Dermis blood vessel endothelial cell (primary cell): ENCODE results near the gene ARHGAP42. TPM values are rescaled to one million over a fixed set of nuclear protein-coding genes. Genes with fewer than 3 reads are reported as not detected.
"Not testable (repeated sequence)": the region's sequence is repeated elsewhere in the genome, so short reads cannot be mapped to it uniquely, and the experiment has no call there.

ENCODE experiments used
- DNase-seq: peaks from one replicate; pipeline ENCODE4 v3.0.0; 2010
- total RNA-seq: library from RNA; depleted of rRNA; stranded (reverse); fragments of >200 nt; gene quantifications from 2 replicates; pipeline ENCODE4 v1.2.3, GENCODE V29; 2014

ARHGAP42 gene
- total RNA-seq, 1 donor from 2014 or later, result 6.0 TPM

DNA sequence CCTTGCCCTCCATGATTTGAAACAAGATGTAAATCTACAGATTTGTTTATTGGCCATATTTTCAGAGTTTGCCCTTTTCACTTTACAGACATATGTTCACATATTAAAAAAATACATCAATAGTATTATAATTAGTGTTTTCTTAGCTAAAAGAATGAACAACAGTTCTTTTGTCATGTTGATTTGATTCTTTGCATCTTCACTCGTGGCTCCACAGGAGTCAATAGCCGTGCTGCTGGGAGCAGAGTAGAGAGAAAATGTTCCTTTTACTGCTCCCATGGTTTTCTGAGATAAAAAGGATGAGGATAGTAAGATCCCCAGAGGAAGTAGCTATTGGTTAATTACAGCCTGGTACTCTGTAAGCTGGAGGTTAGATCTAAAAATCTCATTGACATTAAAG is 291.4 kb downstream of the ARHGAP42 start:
- DNase-seq, result no peak

DNA sequence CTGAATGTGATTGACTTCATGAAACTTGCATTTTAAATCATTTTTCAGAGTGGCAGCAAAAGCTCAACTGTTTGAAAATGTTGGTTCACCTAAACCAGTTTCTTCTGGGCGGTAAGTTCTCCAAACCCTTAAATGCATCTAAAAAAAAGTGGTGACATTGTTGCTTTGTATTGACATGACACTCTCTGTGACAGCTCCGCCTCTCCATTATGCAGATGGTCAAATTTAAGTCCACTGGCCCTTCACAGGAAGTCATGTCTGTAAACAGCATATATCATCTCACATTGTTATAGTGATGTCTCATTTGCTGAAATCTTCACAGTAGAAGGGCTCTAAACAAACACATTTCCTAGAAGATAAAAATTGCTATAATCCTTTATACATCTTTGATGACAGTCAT is 291.9 kb downstream of the ARHGAP42 start:
- no peak for DNase-seq

DNA sequence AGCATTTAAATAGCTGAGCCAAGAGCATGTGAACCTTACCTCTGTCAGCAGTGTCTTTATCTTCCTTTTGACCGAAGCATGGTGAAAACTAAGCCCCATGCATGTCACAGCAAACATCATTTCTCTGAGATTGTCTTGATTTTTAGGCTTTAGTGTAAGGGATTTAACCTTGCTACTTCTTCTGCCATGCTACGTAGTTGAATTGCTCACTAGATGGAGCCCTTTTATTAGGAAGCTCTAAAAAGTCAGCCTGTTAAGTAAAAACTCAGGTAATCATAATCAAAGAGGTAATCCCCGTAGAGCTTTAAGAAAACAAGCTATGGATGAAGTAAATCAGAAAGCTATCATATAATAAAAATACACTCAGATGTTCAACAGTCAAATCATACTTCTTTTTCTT is 293.1 kb downstream of the ARHGAP42 start:
- peak; percentile 26 for DNase-seq

DNA sequence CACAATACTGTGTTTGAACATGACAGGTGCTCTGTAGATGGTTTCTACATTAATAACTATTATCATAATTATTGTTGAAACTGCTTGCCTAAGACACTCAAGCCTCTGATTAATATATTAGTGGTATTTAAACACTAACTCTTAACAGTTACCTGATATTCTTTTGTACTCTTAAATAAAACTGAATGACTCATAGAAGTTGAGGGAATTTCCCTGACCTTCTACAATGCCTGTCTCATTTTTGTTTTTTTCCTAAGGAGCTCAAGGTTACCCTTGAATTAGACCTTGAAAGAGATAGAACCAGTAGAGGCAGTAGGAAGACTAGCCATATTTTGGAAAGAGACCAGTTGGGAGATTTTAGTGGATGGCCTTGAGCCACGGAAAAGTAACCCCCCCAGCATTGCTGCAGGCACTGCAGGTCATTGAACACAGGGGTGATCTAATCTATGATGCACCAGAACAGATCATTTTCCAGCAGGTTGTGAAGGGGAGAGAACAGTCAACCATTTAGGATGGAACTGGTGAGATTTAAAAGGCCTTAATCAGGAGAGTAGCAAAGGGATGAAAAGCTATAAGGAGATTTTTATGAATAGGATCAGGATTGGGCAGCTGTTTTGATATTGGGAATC is 294.2 kb downstream of the ARHGAP42 start:
- DNase-seq, result no peak

DNA sequence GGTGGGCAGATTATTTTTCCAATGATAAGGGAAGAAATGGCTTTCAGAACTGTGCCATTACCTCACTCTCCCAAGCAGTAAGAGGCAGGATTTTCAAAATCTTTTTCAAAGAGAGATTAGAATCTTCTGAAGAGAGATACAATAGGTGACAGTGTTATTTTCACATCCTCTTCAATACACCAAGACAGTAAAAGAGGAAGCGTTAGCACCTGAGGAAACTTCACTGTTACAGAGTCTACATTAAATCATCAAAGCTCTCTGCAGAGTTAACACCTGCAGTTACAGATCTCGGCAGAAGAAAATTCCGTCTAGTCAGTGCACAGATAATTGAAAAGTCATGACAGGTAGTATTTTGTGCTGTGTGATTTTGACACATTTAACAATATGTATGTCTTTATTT is 297.6 kb downstream of the ARHGAP42 start:
- DNase-seq, result no peak

DNA sequence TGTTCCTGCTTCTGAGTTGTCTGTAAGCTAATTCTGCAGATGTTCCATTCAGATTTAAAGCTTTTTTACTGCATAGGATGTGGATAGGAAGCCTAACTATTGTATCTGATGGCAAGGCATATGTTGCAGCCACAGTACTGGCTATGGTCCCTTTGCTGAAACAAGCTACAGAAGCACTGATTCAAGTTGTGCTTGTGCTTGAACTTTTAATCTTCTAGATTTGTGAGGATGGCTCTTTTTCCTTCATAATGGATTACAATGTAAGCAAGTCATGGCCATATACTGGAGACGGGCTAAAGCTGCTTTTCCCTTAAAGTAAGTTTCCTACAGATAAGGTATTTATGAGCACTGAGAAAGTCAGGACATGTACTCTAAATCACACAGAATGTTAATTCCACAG is 303.8 kb downstream of the ARHGAP42 start:
- DNase-seq, result no peak

DNA sequence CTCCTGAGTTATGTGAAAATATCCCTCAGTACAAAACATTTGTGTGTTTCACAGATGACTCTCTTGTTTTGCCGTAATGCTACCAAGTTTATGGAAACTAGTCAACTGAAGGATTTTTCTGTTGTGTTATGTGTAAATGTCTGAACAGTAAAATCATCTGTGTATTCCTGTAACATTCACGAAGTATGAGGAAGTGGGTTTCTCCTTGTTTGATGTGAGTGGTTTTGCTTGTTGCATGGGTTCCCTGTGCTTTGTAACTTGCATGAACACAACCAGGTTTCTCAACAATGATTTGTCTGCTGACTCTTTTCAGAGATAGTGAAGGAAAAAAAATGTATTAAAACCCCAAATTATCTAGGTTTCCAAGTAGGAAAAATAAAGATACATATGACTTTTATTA is 304.5 kb downstream of the ARHGAP42 start:
- DNase-seq, result no peak

DNA sequence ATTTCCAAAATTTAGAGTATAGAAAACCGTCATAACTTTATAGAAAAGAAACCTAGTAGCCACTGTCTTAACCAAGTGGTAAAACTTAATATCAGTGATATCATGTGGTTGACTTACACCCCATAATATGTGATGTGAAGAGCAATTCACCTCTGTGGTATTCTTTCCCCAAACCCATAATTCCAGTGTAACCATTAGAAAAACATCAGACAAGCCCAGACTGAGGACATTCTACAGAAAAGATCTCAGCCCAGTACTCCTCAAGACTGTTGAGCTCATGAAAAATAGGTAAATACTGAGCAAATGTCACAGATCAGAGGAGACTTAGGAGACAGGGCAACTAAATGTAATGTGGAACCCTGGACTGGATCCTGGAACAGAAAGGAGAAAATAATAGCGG is 307.9 kb downstream of the ARHGAP42 start:
- DNase-seq, result no peak

DNA sequence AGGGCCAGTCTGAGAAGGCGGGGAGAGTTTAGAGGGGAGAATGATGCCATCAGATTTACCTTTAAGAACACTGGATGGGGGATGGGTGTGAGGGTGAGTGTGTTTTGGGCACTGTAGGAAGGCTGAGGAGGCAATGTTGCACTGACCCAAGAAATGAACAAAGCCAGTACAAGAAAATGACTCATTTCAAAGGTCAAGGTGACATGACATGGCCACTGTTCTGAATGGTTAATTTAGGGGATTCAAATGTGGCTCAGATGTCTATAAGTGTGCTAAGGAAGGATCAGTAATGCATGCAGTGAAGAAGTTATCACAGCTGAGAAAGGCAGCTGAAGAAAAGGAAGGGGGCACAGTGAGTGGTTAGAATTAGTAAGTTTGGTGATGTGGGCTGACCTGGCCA is 312.7 kb downstream of the ARHGAP42 start:
- DNase-seq, result no peak

DNA sequence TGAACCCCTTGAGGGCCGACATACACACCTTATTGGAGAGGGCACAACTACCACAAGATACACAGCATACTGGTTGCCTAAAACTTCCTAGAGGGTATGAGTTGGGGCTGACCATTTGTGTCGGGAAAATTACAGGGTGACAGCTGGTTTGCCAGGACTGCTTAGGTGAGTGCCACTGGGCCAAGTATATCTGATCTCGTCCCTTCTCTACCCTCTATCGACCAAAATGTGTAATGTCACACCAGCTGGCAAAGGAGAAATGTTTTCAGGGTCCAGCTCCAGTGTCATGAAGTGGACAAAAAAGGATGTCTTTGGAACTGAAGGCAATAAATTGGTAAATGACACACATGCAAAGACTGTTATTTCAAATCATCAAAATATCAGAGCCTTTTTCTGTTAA is 316.4 kb downstream of the ARHGAP42 start:
- DNase-seq, result peak; percentile 7

DNA sequence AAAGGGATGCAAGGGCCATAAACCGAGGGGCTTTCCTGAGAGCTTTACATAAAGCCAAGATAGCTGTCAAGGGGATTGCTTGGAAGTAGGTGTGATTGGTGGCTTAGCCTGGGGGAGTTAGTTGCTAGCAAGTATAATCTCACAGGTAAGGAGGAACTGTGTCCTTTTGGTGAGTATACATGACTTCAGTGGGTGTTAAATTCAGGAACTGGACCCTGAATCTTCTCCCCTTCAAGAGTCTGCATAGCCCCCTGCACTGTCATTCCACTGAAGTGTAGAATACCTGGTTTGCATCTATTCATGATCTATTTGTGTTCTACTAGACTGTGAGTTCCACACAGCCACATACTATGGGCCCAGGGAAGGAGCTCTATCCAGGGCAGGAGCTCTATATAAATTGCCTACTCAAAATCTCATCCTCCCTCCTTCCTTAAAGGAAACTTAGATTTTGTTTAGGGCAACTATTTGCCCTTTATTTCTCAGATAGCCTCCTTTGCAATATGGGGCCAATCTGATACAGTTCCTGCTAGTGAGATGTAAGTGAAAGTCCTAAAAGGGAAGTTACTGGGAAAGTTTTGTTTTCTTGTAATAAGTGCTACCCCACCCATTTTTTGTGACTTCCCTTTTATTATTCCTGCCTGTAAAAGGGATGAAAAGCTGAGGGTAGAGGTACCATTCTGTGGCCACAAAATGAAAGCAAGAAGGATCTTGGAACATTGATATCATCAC is 322.0 kb downstream of the ARHGAP42 start:
- no peak for DNase-seq

DNA sequence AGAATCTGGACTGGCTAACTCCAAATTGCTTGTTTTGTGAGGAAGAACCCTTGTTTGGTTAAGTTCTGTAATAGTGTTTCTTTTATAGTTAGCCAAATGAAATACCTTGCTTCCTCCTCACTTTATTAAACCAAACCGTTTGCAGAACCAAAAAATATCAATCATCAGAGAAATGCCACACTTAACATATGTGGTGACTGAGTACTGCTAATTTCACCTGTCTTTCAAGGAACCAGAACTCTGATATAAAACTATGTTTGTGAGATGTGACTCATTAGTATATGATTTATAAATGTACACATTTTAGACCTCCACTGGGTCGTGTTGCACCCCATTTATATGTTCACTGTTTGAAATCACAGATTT is 322.6 kb downstream of the ARHGAP42 start:
- DNase-seq, result no peak

DNA sequence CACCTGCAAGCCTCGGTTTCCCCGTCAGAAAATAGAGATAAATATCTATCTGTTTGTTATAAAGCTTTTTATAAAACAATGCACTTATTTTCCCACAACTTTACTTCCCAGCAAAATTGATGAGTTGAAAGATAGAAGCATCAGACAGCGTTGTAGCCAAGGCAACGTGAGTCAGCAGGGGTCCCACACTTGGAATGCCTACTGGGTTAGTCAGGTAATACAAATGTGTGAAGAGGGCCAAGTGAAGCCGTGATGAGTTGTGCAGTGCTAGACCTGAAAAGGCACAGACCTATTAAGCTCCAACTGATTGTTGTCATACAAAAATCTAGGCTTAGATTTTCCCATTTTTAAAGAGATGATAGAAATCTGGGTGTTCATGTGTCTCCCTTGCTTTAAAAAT is 323.8 kb downstream of the ARHGAP42 start:
- no peak for DNase-seq

DNA sequence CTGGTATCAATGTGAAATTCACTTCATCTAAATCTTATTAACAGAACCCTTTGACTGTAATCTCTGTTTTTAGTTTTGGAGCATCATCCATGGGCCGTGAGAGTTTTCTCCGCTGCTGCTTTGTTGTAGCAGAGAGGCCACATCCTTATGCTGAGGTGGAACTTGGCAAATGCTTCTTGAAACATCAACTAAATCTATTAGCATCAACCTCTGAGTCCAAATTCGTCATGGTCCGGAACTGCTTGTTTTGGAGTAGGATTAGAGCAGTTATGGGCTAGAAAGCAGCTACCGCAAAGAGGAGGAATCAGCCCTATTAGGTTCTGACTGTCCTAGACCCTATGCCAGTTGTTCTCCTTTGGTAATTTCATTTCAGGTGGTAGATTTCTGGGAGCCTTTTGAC is 324.8 kb downstream of the ARHGAP42 start:
- DNase-seq, result no peak

DNA sequence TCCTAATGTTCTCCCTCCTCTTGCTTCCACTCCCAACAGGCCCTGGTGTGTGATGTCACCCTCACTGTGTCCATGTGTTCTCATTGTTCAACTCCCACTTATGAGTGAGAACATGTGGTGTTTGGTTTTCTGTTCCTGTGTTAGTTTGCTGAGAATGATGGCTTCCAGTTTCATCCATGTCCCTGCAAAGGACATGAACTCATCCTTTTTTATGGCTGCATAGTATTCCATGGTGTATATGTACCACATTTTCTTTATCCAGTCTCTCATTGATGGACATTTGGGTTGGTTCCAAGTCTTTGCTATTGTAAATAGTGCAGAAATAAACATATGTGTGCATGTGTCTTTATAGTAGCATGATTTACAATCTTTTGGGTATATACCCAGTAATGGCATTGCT is 326.6 kb downstream of the ARHGAP42 start:
- not testable (repeated sequence) for DNase-seq

DNA sequence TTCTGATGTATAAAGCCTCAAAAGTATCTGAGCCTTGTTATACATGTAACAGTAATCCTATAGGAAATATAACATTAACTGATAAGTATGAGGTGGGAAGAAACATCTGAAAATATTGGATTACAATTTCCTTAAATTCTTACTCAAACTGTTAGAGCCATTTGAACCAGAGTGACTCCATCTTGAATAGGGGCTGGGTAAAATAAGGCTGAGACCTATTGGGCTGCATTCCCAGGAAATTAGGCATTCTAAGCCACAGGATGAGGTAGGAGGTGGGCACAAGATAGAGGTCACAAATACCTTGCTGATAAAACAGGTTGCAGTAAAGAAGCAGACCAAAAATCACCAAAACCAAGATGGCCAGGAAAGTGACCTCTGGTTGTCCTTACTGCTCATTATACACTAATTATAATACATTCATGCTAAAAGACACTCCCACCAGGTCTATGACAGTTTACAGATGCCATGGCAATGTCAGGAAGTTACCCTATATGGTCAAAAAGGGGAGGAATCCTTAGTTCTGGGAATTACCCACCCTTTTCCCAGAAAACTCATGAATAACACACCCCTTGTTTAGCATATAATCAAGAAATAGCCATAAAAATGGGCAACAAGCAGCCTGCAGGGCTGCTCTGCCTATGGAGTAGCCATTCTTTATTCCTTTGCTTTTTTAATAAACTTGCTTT is 327.7 kb downstream of the ARHGAP42 start:
- DNase-seq, result no peak

DNA sequence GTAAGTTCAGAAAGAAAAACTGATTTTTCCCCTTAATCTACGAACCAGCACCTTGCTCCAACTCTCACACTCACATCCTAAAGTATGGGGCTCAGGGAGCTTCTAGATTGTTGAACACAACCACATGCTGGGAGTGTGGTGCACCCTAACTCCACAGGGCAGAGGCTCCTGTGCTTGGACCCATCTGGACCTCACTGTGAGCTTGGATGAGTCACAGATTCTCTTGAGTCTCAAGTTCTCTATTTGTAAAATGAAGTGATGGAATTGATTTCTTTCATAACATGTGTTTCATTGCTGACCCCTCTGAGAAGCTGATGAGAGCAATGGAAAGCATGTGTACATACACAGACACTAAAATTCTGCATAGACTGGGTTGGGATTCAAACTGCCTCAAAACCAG is 332.8 kb downstream of the ARHGAP42 start:
- no peak for DNase-seq

DNA sequence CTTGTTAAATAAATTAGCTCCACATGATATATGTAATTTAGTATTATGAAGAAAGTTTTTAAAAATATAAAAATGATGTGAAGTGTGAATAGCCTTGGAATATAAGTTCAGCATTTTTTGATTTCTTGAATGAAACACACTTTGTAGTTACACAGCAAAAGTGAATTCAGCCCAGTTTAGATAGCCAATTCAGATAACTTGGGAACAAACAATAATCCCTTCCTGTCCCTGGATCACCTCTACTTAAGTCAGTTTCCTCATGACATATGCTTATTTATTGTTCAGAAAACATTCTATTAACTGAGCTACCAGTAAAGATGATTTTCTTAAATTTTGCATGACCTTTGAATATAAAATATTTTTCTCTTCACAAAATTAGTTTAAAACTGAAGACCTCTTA is 335.2 kb downstream of the ARHGAP42 start:
- peak; percentile 23 for DNase-seq

DNA sequence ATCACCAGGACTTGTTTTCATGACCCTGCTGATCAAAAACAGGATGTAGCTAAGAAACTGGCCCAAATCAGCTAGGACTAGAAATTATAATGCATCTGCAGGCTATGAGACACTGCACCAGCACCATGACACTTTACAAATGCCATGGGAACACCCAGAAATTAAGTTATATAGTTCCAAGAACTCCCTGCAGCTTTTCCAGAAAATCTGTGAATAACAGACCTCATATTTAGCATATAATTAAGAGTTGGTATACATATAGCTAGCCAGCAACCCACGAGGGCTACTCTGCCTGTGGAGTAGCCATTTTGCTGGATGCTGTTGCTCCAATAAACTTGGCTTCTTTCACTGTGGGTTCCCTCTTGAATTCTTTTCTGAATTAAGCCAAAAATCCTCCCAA is 341.6 kb downstream of the ARHGAP42 start:
- DNase-seq, result no peak

DNA sequence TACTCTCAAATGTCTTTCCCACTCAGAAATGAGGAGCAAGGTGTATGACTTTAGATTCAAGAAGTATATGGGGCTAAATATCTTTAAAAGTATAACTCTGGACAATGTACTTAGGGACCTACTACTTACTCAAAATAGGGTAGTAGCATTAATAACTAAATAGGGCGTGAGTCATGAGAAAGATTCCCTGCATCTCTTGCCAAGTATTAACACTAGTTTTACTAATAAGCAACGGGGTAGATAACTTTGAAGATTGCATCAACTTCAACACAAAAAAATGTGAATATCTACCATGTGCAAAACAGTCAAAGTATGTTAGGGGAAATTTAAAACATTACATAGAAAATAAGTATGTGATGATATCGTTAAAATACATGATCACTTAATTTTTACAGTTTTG is 342.9 kb downstream of the ARHGAP42 start:
- no peak for DNase-seq

DNA sequence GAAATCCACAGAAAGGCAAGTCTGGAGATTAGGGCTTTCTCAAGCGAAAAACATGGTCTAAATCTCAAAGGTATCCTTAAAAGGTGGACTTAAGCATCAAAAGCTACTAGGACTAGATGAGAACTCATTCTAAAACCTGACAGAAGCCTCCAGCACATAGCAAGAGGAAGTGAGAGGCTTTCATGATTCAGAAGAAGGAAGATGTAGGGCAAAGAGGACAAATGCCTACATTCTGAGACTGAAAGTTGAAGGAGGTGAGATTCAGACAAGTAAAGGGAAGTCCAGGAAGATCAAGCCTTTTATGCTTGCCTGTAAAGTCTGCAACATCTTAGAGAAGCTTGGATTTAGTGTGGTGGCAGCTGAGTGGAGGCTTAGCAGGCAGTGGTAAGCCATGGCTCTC is 343.6 kb downstream of the ARHGAP42 start:
- DNase-seq, result no peak

DNA sequence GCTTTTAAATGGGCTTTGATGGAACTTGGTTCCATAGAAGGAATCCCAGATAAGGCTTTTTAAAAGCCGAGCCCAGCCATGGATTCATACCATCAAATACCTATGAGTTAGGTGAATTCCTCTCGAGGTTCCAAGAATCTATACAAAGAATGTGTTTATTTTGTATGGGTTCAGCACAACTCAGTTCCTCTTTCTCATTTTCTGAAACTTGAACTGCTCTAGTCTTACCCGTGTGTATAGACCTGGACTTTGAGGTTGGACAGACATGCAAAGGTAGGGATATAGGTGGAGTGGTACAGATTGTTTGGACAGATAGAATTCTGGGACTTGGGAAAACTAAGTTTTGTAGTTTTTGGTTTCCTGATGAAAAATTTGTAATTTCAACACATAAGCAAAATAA is 344.6 kb downstream of the ARHGAP42 start:
- no peak for DNase-seq

DNA sequence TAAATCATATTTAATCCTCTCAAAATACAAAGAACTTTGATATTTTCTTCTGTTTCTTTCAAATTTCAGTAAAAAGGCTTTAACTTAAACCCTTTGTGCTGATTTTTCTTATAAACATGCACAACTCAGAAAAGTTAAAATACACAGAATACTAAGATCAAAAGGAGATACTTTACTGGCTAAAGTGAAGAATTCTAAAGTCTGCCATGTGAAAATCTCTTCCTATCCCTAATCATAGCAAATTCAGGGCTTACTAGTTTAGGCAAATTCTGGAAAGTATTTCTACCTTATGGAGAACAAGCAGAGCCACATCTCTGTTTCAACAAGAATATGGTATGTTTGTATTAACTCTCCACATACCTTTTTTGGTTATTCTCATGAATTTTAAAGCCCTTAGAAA is 345.9 kb downstream of the ARHGAP42 start:
- DNase-seq, result no peak

DNA sequence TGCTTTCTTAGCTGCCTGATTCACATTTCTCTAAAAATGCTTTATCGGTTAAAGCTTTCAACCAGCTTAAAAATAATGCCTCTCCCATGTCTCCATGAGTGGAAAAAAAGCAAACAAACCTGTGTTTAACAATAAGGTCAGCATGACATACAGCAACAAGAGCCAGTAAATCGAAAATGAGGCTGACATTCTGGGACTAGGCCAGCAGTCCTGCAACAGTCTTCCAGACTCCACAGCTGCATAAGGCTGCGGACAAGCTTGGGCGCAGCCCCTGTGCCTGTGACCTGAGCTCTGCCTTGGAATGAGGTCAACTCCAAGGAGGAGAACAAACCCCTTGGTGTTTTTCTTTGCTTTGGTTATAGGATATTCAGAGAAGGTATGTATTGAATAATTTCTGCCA is 347.0 kb downstream of the ARHGAP42 start:
- no peak for DNase-seq
